Endodermal cell (in vitro differentiated cells): ENCODE results near the gene IL17RA. TPM values are rescaled to one million over a fixed set of nuclear protein-coding genes. Genes with fewer than 3 reads are reported as not detected.

Experiments
- DNase-seq: peaks from one replicate; pipeline ENCODE4 v3.0.0-alpha.2; 2017
- H3K27ac ChIP-seq: 2 replicates; pipeline ENCODE4 v1.5.1; 2013; ENCODE audit warnings: mild to moderate bottlenecking, low read depth, low read length, moderate library complexity
- H3K27me3 ChIP-seq: 2 replicates; pipeline ENCODE4 v1.6.1; 2013; ENCODE audit warnings: mild to moderate bottlenecking, low read length, moderate library complexity; ENCODE audit not compliant: insufficient read depth, control insufficient read depth, poor library complexity, severe bottlenecking
- H3K36me3 ChIP-seq: 2 replicates; pipeline ENCODE4 v1.7.0; 2013; ENCODE audit warnings: mild to moderate bottlenecking, low read length, moderate library complexity; ENCODE audit not compliant: control insufficient read depth, insufficient read depth
- H3K4me1 ChIP-seq: one replicate; pipeline ENCODE4 v1.7.0; 2013; ENCODE audit warnings: low read length; ENCODE audit not compliant: control insufficient read depth, insufficient read depth
- H3K4me3 ChIP-seq: 2 replicates; pipeline ENCODE4 v1.5.1; 2013; ENCODE audit warnings: mild to moderate bottlenecking, low read length, moderate library complexity
- H3K9ac ChIP-seq: 2 replicates; pipeline ENCODE4 v1.6.1; 2013; ENCODE audit warnings: mild to moderate bottlenecking, low read length, moderate library complexity; ENCODE audit not compliant: poor library complexity, severe bottlenecking; ENCODE audit errors: extremely low read depth
- H3K9me3 ChIP-seq: 2 replicates; pipeline ENCODE4 v1.6.1; 2013; ENCODE audit warnings: mild to moderate bottlenecking, low read length, moderate library complexity; ENCODE audit not compliant: control insufficient read depth
- H3K27ac Mint-ChIP-seq: 2 replicates; pipeline ENCODE4 v1.8.0; 2020; ENCODE audit warnings: mixed read lengths
- H3K27me3 Mint-ChIP-seq: 2 replicates; pipeline ENCODE4 v1.8.0; 2021; ENCODE audit warnings: mild to moderate bottlenecking, mixed read lengths; ENCODE audit not compliant: insufficient read depth
- H3K36me3 Mint-ChIP-seq: 2 replicates; pipeline ENCODE4 v1.8.0; 2020; ENCODE audit warnings: low read depth, mixed read lengths
- H3K4me1 Mint-ChIP-seq: 2 replicates; pipeline ENCODE4 v1.8.0; 2020; ENCODE audit warnings: mixed read lengths
- H3K4me3 Mint-ChIP-seq: 2 replicates; pipeline ENCODE4 v1.8.0; 2020; ENCODE audit warnings: mild to moderate bottlenecking, moderate library complexity, mixed read lengths
- H3K9me3 Mint-ChIP-seq: 2 replicates; pipeline ENCODE4 v1.8.0; 2020; ENCODE audit warnings: mild to moderate bottlenecking, mixed read lengths
- WGBS, 2 experiments: methylation state at CpG; one replicate each; pipeline versions ENCODE4 v1.1.5 to v1.1.7; 2013; ENCODE audit warnings: missing lambda C conversion rate in 2 of 2, mixed read lengths in 1 of 2; ENCODE audit not compliant: insufficient coverage in 1 of 2, insufficient read length in 1 of 2; 5-methylcytosine and 5-hydroxymethylcytosine counted together
- total RNA-seq, 2 donors: library from RNA; stranded (reverse); fragmentation: NEBNext Ultra II Directional in 1 of 2; extraction: Animal tissue kit (Norgen Biotek cat#: 25700) in 1 of 2; gene quantifications; 2 replicates in 1 of 2; 3 replicates in 1 of 2; pipeline ENCODE4 v1.2.1, GENCODE V29; 2021
- TF ChIP-seq, protein P1 (sequence below): fragments of 200-600 bp; sonication (generic); conservative IDR thresholded peaks from 2 replicates; pipeline ENCODE4 v1.5.0; 2021; ENCODE audit warnings: antibody characterized with exemption, mild to moderate bottlenecking

The IL17RA gene
- total RNA-seq, 2 donors from 2014 or later = 14.8 to 16.0 TPM

DNA sequence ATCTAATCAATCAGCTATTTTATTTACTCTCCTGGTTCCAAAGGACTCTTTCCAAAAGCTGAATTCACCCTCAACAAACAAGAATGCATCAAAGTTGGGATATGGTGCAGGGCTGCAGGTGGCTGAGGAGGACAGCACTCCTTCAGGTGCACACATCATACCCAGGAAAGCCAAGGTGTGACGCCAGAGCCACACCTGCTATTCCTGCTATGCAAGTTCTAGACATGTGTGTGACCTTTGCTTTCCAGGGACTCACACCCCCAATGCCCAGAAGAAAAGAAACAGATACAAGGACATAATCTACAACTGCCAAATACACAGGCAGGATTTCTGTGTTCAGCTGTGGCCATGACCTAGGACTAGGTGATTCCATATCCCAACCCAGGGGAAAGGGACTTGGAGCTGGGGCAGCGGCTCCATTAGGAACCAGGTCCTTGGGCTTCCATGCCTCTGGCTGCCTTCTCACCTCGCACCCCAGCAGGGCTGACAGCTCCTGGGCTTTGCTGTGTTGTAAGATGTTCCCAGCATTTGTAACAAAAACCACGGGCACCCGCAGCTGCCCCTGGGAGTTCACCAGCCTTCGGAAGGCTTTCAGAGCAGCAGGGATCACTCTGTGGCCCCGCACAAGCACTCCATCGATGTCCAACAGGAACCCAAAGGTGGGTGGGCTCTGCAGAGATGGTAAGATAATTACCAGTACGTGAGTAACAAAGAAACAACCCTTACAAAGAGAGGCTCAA is 64.4 kb downstream of the IL17RA start:
- Mint-ChIP-seq H3K9me3 (no peaks in the 10 kb centered on the region), H3K27ac (no peak overlapping the region), H3K36me3 (peaks cover 14% of the 10 kb centered on the region), H3K4me1 (peaks cover 5% of the 10 kb centered on the region), H3K27me3 (no peaks in the 10 kb centered on the region), H3K4me3 (no peak overlapping the region)
- no peak for DNase-seq
- H3K9me3 ChIP-seq = no peaks in the 10 kb centered on the region
- TF ChIP-seq, protein P1, sequence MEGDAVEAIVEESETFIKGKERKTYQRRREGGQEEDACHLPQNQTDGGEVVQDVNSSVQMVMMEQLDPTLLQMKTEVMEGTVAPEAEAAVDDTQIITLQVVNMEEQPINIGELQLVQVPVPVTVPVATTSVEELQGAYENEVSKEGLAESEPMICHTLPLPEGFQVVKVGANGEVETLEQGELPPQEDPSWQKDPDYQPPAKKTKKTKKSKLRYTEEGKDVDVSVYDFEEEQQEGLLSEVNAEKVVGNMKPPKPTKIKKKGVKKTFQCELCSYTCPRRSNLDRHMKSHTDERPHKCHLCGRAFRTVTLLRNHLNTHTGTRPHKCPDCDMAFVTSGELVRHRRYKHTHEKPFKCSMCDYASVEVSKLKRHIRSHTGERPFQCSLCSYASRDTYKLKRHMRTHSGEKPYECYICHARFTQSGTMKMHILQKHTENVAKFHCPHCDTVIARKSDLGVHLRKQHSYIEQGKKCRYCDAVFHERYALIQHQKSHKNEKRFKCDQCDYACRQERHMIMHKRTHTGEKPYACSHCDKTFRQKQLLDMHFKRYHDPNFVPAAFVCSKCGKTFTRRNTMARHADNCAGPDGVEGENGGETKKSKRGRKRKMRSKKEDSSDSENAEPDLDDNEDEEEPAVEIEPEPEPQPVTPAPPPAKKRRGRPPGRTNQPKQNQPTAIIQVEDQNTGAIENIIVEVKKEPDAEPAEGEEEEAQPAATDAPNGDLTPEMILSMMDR = no peak
- WGBS, 2 experiments = 95 to 97% methylated on average over 7 to 9 of the region's 9 CpGs
- no peak overlapping the region for H3K4me3 ChIP-seq
- peaks cover 23% of the 10 kb centered on the region for H3K36me3 ChIP-seq
- H3K9ac ChIP-seq = no peak overlapping the region
- H3K27me3 ChIP-seq = no peaks in the 10 kb centered on the region
- no peaks in the 10 kb centered on the region for H3K4me1 ChIP-seq
- H3K27ac ChIP-seq = no peak overlapping the region

DNA sequence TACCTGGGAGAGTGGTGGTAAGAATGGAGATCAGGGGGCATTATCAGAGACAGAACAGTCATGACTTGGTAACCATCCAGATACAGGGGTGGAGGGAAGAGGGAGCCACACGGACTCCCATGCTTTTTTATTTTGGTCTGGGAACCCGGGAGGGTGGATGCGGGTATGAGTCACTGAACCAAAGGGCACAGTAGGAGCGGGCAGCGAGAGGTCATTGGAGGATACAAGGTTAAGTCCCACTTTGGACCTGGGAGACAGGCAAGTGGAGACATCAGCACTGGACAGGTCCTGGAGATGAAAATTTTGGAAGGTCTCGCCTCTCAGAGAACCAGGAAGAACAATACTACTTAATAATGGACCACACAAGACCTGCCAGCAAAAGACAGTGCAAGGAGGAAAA is 67.5 kb downstream of the IL17RA start:
- no peaks in the 10 kb centered on the region for H3K27me3 ChIP-seq
- Mint-ChIP-seq H3K4me1 (peaks cover 7% of the 10 kb centered on the region), H3K4me3 (no peak overlapping the region), H3K9me3 (no peaks in the 10 kb centered on the region), H3K27me3 (no peaks in the 10 kb centered on the region), H3K27ac (no peak overlapping the region), H3K36me3 (peaks cover 8% of the 10 kb centered on the region)
- no peaks in the 10 kb centered on the region for H3K9me3 ChIP-seq
- H3K36me3 ChIP-seq = peaks cover 13% of the 10 kb centered on the region
- no peak for DNase-seq
- no peak overlapping the region for H3K9ac ChIP-seq
- no peak overlapping the region for H3K4me3 ChIP-seq
- no peaks in the 10 kb centered on the region for H3K4me1 ChIP-seq
- TF ChIP-seq, protein P1 = no peak
- 87 to 95% methylated on average over 6 of the region's 6 CpGs for WGBS, 2 experiments
- H3K27ac ChIP-seq = no peak overlapping the region

DNA sequence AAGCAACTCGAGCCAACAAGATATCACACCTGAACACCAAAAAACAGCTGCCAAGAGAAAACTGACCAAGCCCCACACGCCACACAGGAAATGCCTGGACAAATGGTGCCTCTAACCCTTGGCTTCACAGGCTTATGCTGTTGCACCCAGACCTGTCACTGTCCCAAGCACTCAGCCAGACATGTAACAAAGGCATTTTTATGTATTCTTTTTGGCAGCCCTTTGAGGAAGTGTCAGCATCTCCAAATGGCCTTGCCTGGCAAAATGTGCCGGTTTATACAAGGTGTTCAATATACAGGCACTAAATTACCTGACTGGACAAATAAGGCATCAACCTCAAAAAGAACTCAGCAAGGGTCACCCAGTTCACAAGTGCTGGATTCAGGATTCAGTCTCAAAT is 68.2 kb downstream of the IL17RA start:
- peaks cover 2% of the 10 kb centered on the region for H3K36me3 Mint-ChIP-seq
- Histone ChIP-seq H3K4me1 (no peaks in the 10 kb centered on the region), H3K27ac (no peak overlapping the region), H3K4me3 (no peak overlapping the region), H3K27me3 (no peaks in the 10 kb centered on the region), H3K36me3 (peaks cover 11% of the 10 kb centered on the region), H3K9me3 (no peaks in the 10 kb centered on the region), H3K9ac (no peak overlapping the region)
- 90 to 91% methylated on average over 1 to 3 of the region's 3 CpGs for WGBS, 2 experiments
- TF ChIP-seq, protein P1 = no peak
- no peak overlapping the region for H3K27ac Mint-ChIP-seq
- no peaks in the 10 kb centered on the region for H3K27me3 Mint-ChIP-seq
- peaks cover 7% of the 10 kb centered on the region for H3K4me1 Mint-ChIP-seq
- H3K4me3 Mint-ChIP-seq = no peak overlapping the region
- H3K9me3 Mint-ChIP-seq = no peaks in the 10 kb centered on the region
- no peak for DNase-seq
